ENCODE measurements around the gene COL13A1. TPM values are rescaled to one million over a fixed set of nuclear protein-coding genes. Genes with fewer than 3 reads are reported as not detected.
A peak's percentile ranks its signal among the peaks of the same experiment; 100 is the strongest.

Gene COL13A1
- total RNA-seq, 1 donor from 2014 or later, result 29.2 TPM

DNA sequence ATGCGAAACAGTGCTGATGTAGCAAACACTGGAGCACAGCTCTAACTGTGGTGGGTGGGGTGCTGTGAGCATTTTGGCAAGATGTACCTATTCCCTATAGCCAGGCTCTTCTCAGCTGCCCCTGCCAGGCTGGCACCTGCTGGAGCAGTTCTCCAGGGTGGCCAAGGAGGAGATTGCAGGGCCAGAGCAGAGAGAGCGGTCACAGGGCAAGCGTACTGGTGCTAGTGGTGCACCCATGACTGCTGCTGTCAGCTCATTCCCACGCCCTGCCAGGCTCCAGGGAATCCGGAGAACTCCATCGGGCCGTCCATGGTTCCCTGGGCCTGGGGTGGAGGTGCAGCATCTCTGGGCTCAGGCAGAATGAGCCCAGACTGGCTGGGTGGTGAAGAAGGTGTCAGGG, 2.1 kb downstream of the COL13A1 start:
- H3K27ac Mint-ChIP-seq (ENCODE audit: unreplicated experiment), result no peak overlapping the region

DNA sequence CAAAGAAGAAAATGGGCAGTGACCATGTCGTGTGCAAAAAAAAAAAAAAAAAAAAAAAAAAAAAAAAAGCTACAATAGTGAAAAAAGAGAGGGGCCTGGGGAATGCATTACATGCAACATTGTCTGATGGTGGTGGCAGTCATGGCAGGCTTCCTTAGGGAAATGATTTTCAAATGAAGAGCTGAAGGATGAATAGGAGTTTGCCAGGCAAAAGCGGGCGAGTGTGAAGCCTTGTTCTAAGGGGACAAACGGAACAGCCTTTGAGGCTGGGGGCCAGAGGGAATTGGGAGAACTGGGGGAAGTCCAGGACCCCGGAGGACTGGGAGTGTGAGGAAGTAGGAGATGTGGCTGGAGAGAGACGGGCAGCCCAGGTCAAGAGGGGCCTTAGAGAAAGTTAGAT, 3.1 kb downstream of the COL13A1 start:
- H3K4me3 Mint-ChIP-seq (ENCODE audit: unreplicated experiment), result peak overlapping the region; percentile 79
- no peak for DNase-seq (ENCODE audit: extremely low spot score, unreplicated experiment)
- H3K27me3 Mint-ChIP-seq (ENCODE audit: unreplicated experiment), result no peaks in the 10 kb centered on the region
- H3K36me3 Mint-ChIP-seq (ENCODE audit: unreplicated experiment), result no peaks in the 10 kb centered on the region
- TF ChIP-seq, protein P1, sequence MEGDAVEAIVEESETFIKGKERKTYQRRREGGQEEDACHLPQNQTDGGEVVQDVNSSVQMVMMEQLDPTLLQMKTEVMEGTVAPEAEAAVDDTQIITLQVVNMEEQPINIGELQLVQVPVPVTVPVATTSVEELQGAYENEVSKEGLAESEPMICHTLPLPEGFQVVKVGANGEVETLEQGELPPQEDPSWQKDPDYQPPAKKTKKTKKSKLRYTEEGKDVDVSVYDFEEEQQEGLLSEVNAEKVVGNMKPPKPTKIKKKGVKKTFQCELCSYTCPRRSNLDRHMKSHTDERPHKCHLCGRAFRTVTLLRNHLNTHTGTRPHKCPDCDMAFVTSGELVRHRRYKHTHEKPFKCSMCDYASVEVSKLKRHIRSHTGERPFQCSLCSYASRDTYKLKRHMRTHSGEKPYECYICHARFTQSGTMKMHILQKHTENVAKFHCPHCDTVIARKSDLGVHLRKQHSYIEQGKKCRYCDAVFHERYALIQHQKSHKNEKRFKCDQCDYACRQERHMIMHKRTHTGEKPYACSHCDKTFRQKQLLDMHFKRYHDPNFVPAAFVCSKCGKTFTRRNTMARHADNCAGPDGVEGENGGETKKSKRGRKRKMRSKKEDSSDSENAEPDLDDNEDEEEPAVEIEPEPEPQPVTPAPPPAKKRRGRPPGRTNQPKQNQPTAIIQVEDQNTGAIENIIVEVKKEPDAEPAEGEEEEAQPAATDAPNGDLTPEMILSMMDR (IDR thresholded peaks at IDR 0.05), result no peak
- no peak overlapping the region for H3K27ac Mint-ChIP-seq (ENCODE audit: unreplicated experiment)
- H3K9me3 Mint-ChIP-seq (ENCODE audit: unreplicated experiment), result no peaks in the 10 kb centered on the region
- H3K4me1 Mint-ChIP-seq (ENCODE audit: unreplicated experiment), result peaks cover 58% of the 10 kb centered on the region

More for the DNA sequence above, 2.1 kb downstream of the COL13A1 start:
- H3K9me3 Mint-ChIP-seq (ENCODE audit: unreplicated experiment), result no peaks in the 10 kb centered on the region
- TF ChIP-seq, protein P1 (IDR thresholded peaks at IDR 0.05), result no peak
- peaks cover 61% of the 10 kb centered on the region for H3K4me1 Mint-ChIP-seq (ENCODE audit: unreplicated experiment)
- H3K36me3 Mint-ChIP-seq (ENCODE audit: unreplicated experiment), result no peaks in the 10 kb centered on the region
- H3K27me3 Mint-ChIP-seq (ENCODE audit: unreplicated experiment), result no peaks in the 10 kb centered on the region
- no peak for DNase-seq (ENCODE audit: extremely low spot score, unreplicated experiment)
- H3K4me3 Mint-ChIP-seq (ENCODE audit: unreplicated experiment), result peak overlapping the region; percentile 79

DNA sequence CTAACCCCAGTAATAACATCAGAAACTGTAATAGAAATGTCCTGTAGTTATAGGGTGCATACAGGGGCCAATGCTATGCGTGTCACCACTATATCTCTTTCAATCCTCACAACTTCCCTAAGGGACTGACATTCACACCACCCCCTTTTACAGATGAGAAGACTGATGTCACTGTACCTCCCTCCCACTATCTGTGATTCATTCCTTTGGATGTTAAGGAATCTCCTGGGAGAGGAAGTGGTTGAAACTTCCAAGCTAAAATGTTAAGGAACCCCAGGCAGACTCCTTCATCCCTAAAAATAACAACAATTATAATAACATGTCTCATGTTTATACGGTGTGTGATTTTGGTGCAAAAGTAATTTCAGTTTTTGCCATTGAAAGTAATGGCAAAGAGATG, 5.4 kb downstream of the COL13A1 start:
- Mint-ChIP-seq H3K9me3 (ENCODE audit: unreplicated experiment) (no peaks in the 10 kb centered on the region), H3K27ac (ENCODE audit: unreplicated experiment) (no peak overlapping the region), H3K4me1 (ENCODE audit: unreplicated experiment) (peaks cover 43% of the 10 kb centered on the region), H3K4me3 (ENCODE audit: unreplicated experiment) (no peak overlapping the region), H3K27me3 (ENCODE audit: unreplicated experiment) (no peaks in the 10 kb centered on the region), H3K36me3 (ENCODE audit: unreplicated experiment) (no peaks in the 10 kb centered on the region)
- DNase-seq (ENCODE audit: extremely low spot score, unreplicated experiment), result no peak
- TF ChIP-seq, protein P1 (IDR thresholded peaks at IDR 0.05), result no peak

DNA sequence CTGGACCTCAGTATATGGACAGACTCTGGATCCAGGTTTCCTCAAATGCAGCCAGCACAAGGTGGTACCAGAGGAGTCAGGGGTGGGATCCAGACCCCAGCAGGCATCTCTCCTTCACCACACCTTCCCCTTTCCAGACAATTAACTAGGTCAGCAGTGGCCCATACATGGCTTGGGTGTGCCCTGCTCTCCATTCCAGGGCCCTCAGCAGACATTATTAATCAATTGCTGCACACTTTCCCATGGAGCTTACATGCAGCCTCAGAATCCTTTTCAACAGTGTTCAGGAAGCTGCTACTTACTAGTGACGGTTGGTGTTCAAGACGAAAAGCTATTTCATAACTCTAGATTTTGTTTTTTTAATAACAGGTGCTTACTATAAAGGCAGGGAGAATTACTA, 6.0 kb downstream of the COL13A1 start:
- Mint-ChIP-seq H3K9me3 (ENCODE audit: unreplicated experiment) (no peaks in the 10 kb centered on the region), H3K27ac (ENCODE audit: unreplicated experiment) (no peak overlapping the region), H3K27me3 (ENCODE audit: unreplicated experiment) (no peaks in the 10 kb centered on the region), H3K4me3 (ENCODE audit: unreplicated experiment) (no peak overlapping the region), H3K36me3 (ENCODE audit: unreplicated experiment) (no peaks in the 10 kb centered on the region), H3K4me1 (ENCODE audit: unreplicated experiment) (peaks cover 45% of the 10 kb centered on the region)
- TF ChIP-seq, protein P1 (IDR thresholded peaks at IDR 0.05), result no peak
- DNase-seq (ENCODE audit: extremely low spot score, unreplicated experiment), result no peak

DNA sequence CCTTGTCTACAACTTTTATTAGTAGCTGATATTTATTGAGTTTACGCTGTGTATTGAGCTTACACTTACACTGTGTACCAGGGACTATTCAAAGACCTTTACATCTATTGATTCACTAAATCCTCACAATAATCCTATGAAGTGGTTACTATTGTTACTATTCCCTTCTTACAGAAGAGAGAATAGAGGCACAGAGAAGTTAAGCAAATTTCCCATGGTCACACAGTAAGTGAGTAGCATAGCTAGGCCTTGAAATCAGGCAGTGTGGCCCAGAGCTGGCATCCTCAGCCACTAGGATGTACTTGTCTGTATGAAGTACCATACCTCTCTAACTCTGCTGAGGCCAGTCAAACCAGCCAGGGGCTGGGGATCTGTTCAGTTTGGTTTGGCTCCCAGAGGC, 7.6 kb downstream of the COL13A1 start:
- DNase-seq (ENCODE audit: extremely low spot score, unreplicated experiment), result no peak
- Mint-ChIP-seq H3K4me3 (ENCODE audit: unreplicated experiment) (no peak overlapping the region), H3K9me3 (ENCODE audit: unreplicated experiment) (no peaks in the 10 kb centered on the region), H3K36me3 (ENCODE audit: unreplicated experiment) (no peaks in the 10 kb centered on the region), H3K27ac (ENCODE audit: unreplicated experiment) (no peak overlapping the region), H3K27me3 (ENCODE audit: unreplicated experiment) (no peaks in the 10 kb centered on the region), H3K4me1 (ENCODE audit: unreplicated experiment) (peaks cover 38% of the 10 kb centered on the region)
- TF ChIP-seq, protein P1 (IDR thresholded peaks at IDR 0.05), result no peak

Measured in osteocyte (in vitro differentiated cells).